AG09309 (cell line): ENCODE measurements around the gene CHRDL2.

Source experiments
- DNase-seq: peaks from one replicate; pipeline ENCODE4 v3.0.0-alpha.2; 2010; ENCODE audit warnings: low read depth
- H3K4me3 ChIP-seq: 2 replicates; pipeline ENCODE4 v1.5.1; 2011; ENCODE audit warnings: mild to moderate bottlenecking, low read depth, low read length, moderate library complexity; ENCODE audit not compliant: control insufficient read depth
- TF ChIP-seq, protein P1 (sequence below): IDR thresholded peaks from 2 replicates; pipeline ENCODE4 v1.5.1; 2011; ENCODE audit warnings: mild to moderate bottlenecking, low read depth, low read length, inconsistent platforms; ENCODE audit not compliant: insufficient read depth, control insufficient read depth; ENCODE audit errors: missing control alignments

The CHRDL2 gene

DNA sequence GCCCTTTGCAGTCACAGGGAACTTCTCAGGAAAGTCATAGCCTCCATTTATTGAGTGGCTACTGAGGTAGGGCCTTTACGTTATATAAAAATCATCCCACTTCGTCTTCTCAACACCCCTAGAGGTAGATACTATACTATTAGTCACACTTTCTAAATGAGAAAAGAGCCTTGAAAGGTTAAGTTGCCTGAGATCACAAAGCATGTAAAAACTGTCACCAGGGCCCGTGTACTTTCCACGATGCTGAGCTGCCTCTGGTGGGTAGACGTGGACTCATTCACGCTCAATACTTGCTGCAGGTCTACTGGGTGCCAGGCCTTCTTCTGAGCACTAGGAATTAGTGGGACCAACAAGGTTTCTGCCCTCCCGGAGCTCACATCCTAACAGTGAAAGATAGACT, 16.3 kb downstream of the CHRDL2 start:
- TF ChIP-seq, protein P1, sequence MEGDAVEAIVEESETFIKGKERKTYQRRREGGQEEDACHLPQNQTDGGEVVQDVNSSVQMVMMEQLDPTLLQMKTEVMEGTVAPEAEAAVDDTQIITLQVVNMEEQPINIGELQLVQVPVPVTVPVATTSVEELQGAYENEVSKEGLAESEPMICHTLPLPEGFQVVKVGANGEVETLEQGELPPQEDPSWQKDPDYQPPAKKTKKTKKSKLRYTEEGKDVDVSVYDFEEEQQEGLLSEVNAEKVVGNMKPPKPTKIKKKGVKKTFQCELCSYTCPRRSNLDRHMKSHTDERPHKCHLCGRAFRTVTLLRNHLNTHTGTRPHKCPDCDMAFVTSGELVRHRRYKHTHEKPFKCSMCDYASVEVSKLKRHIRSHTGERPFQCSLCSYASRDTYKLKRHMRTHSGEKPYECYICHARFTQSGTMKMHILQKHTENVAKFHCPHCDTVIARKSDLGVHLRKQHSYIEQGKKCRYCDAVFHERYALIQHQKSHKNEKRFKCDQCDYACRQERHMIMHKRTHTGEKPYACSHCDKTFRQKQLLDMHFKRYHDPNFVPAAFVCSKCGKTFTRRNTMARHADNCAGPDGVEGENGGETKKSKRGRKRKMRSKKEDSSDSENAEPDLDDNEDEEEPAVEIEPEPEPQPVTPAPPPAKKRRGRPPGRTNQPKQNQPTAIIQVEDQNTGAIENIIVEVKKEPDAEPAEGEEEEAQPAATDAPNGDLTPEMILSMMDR: no peak
- no peak overlapping the region for H3K4me3 ChIP-seq
- no peak for DNase-seq

DNA sequence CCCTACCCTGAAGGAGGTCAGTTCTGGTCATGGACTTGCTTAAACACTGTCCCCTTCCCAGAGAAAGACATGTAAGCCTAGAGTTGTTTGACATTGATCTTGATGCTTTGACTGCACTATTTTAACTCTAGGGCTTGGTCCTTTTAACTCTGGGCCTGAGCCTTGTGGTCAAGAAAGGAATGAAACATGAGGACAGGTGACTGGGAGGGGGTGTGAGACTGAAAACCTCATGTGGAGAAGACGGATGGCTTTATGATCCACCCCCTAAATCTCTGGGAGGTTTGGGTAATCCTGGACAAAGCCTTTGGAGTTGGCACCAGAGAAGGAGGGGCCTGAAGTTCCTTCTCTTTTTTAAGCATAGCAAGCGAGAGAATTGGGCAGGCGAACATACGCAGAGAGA, 17.5 kb downstream of the CHRDL2 start:
- H3K4me3 ChIP-seq: no peak overlapping the region
- DNase-seq: no peak
- TF ChIP-seq, protein P1: no peak

DNA sequence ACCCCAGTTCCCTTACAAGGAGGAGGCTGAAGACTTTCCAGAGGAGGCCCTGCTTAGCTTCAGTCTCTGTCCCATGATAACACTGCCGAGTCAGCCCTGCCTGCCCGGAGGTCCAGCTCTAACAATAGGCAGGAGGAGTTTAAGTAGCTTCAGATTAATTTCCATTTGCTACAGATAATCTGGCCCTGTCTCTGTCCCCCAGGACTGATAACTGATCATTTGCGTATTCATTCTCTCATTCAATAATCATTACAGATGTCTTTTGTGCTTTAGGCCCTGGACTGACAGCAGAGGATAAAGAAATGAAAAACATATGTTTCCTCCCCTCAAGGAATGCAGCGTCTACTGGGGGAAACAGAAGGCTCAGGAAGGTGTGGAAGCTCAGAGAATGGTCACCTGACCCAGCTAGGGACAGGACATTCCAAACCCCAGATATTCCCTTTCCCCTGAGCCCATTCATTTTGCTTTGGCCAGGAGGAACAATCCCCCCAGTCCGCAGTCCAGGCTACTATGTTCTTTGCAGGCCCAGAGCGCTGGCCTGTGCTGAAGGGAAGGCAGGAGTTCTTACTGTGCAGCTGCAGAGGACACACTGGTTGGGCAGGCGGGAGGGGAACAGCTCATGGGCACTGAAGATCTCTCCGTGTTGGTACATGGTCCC, 20.8 kb downstream of the CHRDL2 start:
- TF ChIP-seq, protein P1: no peak
- no peak for DNase-seq
- H3K4me3 ChIP-seq: no peak overlapping the region

DNA sequence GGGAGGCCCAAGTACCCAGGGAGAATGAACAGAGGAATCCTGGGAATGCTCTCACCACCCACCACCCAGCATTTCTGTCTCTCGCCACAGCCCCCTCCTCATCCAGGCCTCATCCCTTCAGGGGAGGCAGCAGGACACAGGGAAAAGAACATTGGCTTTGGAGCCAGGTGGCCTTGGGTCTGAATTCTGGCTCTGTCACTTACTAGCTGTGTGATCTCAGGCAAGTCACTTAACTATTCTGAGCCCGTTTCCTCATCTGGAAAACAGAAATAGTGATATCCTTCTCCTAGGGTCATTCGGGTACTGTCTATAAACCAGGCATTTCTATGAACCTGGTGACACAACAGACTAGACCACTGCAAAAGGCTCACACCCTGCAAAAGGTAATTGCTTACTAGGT, 22.1 kb downstream of the CHRDL2 start:
- no peak overlapping the region for H3K4me3 ChIP-seq
- DNase-seq: no peak
- TF ChIP-seq, protein P1: no peak

DNA sequence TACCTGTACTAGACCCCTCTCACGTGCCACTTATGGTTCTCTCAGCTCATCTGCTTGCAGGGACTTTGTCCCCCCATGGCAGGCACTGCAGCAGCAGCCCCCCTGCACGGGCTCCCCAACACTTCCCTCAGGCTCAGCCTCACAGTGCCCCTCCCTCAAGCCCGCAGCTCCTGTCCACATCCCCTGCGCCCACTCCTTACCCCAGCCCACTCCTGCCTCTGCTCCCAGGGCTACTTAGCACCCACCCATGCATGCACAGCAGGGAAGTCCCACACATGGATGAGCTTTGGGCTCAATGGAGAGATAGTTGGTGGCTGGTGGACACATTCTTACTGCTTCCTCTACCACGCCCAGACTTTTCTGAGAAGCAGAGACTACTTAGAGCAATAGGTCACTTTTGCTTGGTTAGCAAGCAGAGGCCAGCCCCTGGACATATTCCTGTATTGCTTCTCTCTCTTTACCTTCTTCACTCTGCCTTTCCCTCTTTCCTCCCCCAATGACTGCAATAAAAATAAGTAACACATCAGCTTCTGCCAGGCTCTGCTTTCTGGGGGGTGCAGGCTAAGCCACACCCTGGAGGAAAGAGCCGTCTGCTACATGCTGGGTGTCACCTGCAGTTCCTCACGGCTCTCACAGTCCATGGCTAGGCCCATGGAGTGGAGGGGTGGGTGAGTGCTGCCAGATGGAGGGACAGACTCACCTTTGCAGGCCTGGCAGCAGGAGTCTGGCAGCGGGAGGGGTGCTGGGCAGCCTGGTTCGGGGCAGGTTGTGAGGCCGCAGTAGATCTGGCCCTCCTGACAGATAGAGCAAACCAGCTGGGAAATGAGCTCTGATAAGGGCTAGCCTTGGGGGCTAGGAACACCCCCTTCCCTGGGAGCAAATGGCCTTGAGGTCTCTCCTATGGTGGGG, 23.4 kb downstream of the CHRDL2 start:
- no peak overlapping the region for H3K4me3 ChIP-seq
- TF ChIP-seq, protein P1: no peak
- DNase-seq: no peak

DNA sequence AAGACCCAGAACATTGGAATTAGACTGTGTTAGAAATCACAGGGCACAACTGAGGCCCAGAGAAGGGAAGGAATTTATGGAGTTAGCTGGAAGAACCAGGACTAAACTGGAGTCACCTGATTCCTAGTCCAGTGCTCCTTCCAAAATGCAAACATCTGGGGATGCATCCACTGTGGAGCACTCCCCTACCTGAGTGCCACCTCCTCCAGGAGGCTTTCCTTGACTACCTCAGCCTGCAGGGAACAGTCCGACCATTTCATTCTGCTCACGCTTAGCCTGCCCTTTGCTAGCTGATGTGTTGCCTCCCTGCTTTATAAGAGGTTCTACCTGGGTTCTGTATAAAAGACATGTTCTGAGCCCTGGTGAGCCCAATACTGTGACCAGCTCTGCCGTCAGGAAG, 24.0 kb downstream of the CHRDL2 start:
- TF ChIP-seq, protein P1: no peak
- no peak for DNase-seq
- no peak overlapping the region for H3K4me3 ChIP-seq
